Bronchial smooth muscle cell (primary cell): ENCODE results near the gene GPHN. TPM values are rescaled to one million over a fixed set of nuclear protein-coding genes. Genes with fewer than 3 reads are reported as not detected.

ENCODE experiments used
- total RNA-seq: library from RNA; depleted of rRNA; stranded (reverse); fragments of >200 nt; gene quantifications from 2 replicates; pipeline ENCODE4 v1.2.1, GENCODE V29; 2014

GPHN gene
- total RNA-seq, result 8.7 and 10.1 TPM in 2 replicates

DNA sequence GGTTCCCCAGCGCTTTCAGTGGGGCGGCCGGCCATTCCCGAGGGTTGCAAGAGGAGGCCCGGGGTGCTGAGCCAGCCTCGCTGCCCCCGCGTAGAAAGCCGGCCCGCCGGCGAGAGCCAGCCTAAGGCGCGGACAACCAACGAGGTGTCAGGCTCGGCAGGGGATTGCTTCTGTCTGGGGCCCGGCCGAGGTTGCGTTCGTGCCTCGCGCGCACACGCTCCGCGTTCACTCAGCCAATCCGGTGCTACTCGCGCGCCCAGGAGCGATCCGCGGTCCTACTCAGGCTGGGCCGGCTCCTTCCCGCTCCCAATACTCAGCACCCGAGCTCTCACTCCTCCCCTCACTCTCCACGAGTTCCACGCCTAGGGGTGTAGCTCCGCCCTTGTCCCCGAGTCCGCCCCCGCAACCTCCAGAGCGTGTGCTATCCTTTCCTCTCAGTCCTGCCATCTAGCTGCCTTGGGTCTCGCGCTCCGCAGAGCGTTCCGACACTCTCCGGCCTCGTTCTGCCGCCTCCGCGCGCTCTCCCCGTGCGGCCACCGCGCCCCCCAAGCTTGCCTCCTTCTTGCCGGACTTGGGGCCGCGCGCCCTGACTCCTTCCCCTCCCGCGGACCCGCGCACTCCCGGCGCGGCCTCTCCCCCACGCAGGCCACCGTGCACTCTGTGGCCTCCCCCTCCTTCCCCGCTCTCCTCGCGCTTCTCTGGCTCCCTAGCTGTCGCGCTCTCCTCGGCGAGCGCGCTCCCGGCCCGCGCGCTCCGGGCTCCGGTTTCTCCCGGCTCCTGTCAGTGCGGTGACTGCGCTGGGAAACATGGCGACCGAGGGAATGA lies at the start of gene GPHN:
GPHN (plus strand) TSS at position 426 of the 825 bp plus-strand sequence.

DNA sequence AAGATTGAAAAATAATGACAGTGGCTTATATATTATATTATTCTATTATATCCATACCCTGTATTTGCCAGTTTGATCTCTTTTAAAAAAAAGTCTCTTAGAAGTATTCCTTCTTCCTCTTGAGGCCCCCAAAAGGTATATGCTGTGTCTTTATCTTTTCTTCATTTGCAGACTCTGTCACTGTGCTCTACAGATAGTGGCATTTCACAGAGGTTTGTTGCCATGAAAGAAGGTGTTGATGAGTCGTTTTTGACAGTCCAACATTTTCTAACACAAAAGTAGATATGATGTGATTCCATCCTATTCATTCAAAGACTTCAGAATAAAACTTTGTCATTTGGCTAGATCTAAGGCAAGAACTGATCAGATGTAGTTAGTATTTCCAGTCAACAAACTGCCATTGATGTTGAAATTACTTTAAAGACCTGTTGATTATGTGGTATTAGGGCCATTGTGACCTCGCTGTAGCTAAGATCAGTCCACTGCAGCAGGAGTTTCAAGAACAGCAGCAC lies 22.0 kb upstream of the GPHN start, which contains the start of gene CCDC196:
CCDC196 (plus strand) TSS at position 462 of the 512 bp plus-strand sequence. CDS start 132 bp downstream, outside the sequence.

Other genes with a start within 250 kb of the GPHN start
- gene CCDC196, start 21.8 kb upstream of the GPHN start, total RNA-seq, result not detected in 2 replicates